ENCODE results near the gene DLL1.

The DLL1 gene

DNA sequence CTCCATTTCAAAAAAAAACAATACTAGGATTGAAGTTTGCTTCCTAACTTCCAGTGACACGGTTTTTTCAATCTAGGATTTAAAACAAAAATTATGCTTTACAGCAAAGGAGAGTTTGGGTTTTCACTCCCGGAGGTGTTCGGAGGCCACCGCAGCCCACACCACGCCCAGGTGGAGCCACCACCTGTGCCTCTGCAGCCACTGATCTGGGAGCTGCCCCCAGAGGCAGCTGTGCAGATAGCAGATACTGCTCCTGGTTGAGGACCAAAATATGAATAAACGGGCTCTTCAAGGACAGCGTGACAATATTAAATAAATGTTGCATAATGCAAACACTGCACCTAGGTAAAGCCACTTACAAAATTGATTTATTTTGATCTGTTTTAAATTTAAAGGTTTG, 30.2 kb downstream of the DLL1 start:
- Histone ChIP-seq H3K36me3 (ENCODE audit: control insufficient read depth, insufficient read depth, low read length) (no peaks in the 10 kb centered on the region), H3K4me3 (replicated peaks; ENCODE audit: low read depth, low read length) (no peak overlapping the region), H3K27me3 (replicated peaks; ENCODE audit: control insufficient read depth, insufficient read depth, low read length) (no peaks in the 10 kb centered on the region; the same call in 1 of the 2 replicates)
- DNase-seq (ENCODE audit: extremely low read depth, insufficient read length): no peak
- TF ChIP-seq, protein P1, sequence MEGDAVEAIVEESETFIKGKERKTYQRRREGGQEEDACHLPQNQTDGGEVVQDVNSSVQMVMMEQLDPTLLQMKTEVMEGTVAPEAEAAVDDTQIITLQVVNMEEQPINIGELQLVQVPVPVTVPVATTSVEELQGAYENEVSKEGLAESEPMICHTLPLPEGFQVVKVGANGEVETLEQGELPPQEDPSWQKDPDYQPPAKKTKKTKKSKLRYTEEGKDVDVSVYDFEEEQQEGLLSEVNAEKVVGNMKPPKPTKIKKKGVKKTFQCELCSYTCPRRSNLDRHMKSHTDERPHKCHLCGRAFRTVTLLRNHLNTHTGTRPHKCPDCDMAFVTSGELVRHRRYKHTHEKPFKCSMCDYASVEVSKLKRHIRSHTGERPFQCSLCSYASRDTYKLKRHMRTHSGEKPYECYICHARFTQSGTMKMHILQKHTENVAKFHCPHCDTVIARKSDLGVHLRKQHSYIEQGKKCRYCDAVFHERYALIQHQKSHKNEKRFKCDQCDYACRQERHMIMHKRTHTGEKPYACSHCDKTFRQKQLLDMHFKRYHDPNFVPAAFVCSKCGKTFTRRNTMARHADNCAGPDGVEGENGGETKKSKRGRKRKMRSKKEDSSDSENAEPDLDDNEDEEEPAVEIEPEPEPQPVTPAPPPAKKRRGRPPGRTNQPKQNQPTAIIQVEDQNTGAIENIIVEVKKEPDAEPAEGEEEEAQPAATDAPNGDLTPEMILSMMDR (IDR thresholded peaks at IDR 0.05; ENCODE audit: insufficient read depth, low read length, poor library complexity, severe bottlenecking): peak; percentile 9

DNA sequence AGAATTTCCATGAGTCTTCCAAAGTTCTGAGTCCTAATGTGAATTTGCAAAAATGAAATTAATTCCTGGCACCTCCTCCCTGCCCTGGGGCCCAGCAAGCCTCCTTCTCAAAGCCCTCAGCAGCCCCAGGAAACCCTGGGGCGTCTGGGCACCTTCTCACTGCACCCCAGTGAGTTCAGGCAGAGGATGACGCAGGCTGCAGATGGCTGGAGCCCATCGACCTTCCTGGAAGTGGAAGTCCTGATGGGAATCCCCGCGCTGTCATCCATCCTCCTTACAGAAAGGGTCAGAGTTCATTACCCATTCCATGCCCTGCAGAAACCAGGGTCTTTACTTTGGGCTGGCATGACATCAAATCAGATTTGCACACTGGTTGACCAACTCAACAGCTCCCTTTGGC, 31.6 kb downstream of the DLL1 start:
- TF ChIP-seq, protein P1 (IDR thresholded peaks at IDR 0.05; ENCODE audit: insufficient read depth, low read length, poor library complexity, severe bottlenecking): no peak
- DNase-seq (ENCODE audit: extremely low read depth, insufficient read length): no peak
- Histone ChIP-seq H3K27me3 (replicated peaks; ENCODE audit: control insufficient read depth, insufficient read depth, low read length) (no peaks in the 10 kb centered on the region; the same call in none of the 2 replicates), H3K4me3 (replicated peaks; ENCODE audit: low read depth, low read length) (no peak overlapping the region), H3K36me3 (ENCODE audit: control insufficient read depth, insufficient read depth, low read length) (no peaks in the 10 kb centered on the region)

DNA sequence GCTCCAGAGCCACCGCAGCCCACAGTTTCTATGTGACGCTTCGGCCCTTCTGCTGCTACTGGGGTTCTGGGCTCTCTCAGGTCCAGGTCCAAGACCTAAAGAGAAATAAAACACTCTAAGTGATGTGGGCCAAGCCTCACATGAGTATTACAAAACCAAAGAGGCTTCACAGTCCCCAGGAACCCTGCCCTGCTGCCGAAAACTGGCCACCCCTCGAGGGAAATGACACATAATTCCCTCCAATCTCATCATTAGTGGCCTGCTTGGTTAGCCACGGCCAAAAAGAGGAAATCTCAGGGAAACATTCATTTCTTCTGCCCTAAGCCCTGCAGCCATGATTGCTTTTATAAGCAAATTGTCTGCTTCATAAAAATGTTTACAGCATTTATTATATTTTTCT, 32.5 kb downstream of the DLL1 start:
- Histone ChIP-seq H3K4me3 (replicated peaks; ENCODE audit: low read depth, low read length) (no peak overlapping the region), H3K36me3 (ENCODE audit: control insufficient read depth, insufficient read depth, low read length) (no peaks in the 10 kb centered on the region), H3K27me3 (replicated peaks; ENCODE audit: control insufficient read depth, insufficient read depth, low read length) (no peaks in the 10 kb centered on the region; the same call in none of the 2 replicates)
- TF ChIP-seq, protein P1 (IDR thresholded peaks at IDR 0.05; ENCODE audit: insufficient read depth, low read length, poor library complexity, severe bottlenecking): no peak
- no peak for DNase-seq (ENCODE audit: extremely low read depth, insufficient read length)

DNA sequence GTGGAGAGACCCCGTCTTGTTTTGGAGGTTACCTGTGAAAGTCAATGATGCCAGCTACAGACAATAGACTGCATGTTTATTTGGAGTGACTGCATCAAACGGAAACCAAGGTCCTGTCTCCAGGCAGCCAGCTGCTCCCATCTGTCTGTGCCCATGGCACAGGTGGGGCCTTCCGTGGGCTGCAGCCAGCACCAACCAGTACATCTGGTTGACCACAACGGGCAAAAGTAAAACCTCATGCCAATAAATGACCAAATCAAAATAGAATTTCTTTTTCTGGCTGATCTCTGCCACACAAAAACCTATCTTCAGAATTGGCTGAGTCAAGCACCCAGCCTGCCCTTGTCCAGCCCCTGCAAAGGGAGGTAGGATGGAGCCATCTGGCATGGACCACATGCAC, 33.5 kb downstream of the DLL1 start:
- Histone ChIP-seq H3K36me3 (ENCODE audit: control insufficient read depth, insufficient read depth, low read length) (no peaks in the 10 kb centered on the region), H3K4me3 (replicated peaks; ENCODE audit: low read depth, low read length) (no peak overlapping the region), H3K27me3 (replicated peaks; ENCODE audit: control insufficient read depth, insufficient read depth, low read length) (no peaks in the 10 kb centered on the region; the same call in none of the 2 replicates)
- TF ChIP-seq, protein P1 (IDR thresholded peaks at IDR 0.05; ENCODE audit: insufficient read depth, low read length, poor library complexity, severe bottlenecking): no peak
- DNase-seq (ENCODE audit: extremely low read depth, insufficient read length): no peak

DNA sequence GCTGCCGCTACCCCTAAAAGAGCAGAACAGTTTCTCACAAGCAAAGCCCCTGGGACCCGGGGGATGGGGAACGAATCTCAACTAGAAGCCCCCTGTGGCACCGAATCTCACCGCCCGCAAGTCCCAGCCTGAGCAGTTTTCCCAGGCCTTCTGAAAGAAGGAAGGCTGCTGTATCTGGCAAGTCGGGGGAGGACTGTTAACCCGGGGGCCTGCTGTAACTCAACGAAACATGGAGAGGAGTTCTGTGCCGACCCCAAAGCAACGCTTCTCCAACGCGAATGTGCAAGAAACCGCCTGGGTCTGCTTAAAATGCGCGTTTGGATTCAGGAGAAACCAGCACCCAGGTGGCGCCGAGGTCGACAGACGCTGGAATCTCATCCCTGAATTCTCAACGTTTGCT, 34.2 kb downstream of the DLL1 start:
- H3K36me3 ChIP-seq (ENCODE audit: control insufficient read depth, insufficient read depth, low read length): no peaks in the 10 kb centered on the region
- no peak overlapping the region for H3K4me3 ChIP-seq (replicated peaks; ENCODE audit: low read depth, low read length)
- TF ChIP-seq, protein P1 (IDR thresholded peaks at IDR 0.05; ENCODE audit: insufficient read depth, low read length, poor library complexity, severe bottlenecking): no peak
- DNase-seq (ENCODE audit: extremely low read depth, insufficient read length): no peak
- H3K27me3 ChIP-seq (replicated peaks; ENCODE audit: control insufficient read depth, insufficient read depth, low read length): no peaks in the 10 kb centered on the region; the same call in none of the 2 replicates

Measured in GM06990 (cell line).